ENCODE measurements around the gene ST6GALNAC6. TPM values are rescaled to one million over a fixed set of nuclear protein-coding genes. Genes with fewer than 3 reads are reported as not detected.

The ST6GALNAC6 gene
- total RNA-seq, 1 donor from 2014 or later = 94.7 TPM

DNA sequence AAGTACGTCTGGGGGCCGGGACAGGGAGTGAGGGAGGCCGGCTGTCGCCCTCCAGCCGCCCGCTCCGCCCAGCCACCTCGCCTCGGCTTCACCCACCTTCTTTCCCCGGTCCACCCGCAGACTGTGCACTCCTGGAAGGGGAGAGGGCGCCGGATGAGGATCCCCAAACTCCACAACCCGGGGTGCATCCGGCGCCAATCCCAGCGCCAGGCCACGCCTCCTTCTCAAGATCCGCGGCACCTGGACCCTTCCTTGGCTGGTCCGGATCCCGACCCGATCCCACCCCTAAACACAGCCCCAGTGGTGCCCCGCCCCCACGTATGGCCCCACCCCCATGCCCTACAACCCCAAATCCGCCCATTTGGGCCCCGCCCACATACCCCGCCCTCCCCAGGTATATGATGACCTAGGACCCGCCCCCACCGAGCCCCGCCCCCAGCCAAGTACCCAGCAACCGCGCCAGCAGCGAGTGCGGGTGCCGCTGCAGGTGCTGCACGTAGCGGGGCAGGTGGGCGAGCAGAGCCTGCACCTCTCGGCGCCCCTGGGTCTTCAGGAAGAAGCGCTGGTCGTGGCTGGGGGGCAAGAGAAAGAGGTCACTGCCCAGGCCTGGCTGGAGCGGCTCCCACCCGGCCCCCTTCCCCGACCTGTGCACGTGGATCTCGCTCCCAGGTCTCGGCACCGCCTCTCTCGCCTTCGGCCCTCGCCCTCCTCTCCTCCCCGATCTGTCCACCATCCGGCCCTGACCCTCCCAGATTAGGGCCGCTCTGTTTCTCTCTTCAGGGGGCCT lies 28.0 kb upstream of the ST6GALNAC6 start:
- H3K9me3 ChIP-seq = no peaks in the 10 kb centered on the region
- H3K27me3 ChIP-seq = peaks cover 11% of the 10 kb centered on the region
- TF ChIP-seq, protein P1, sequence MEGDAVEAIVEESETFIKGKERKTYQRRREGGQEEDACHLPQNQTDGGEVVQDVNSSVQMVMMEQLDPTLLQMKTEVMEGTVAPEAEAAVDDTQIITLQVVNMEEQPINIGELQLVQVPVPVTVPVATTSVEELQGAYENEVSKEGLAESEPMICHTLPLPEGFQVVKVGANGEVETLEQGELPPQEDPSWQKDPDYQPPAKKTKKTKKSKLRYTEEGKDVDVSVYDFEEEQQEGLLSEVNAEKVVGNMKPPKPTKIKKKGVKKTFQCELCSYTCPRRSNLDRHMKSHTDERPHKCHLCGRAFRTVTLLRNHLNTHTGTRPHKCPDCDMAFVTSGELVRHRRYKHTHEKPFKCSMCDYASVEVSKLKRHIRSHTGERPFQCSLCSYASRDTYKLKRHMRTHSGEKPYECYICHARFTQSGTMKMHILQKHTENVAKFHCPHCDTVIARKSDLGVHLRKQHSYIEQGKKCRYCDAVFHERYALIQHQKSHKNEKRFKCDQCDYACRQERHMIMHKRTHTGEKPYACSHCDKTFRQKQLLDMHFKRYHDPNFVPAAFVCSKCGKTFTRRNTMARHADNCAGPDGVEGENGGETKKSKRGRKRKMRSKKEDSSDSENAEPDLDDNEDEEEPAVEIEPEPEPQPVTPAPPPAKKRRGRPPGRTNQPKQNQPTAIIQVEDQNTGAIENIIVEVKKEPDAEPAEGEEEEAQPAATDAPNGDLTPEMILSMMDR (IDR thresholded peaks at IDR 0.05) = no peak
- no peak overlapping the region for H3K27ac ChIP-seq
- ATAC-seq = peak; percentile 54
- peak; percentile 90 for DNase-seq
- peak overlapping the region; percentile 43 for H3K4me3 ChIP-seq
- intact Hi-C loops (cut with DNase I) = loop anchor here (10.0 kb wide), 1 partner anchor 193 kb away; the partner anchor contains the start of gene TOR2A
- peaks cover 26% of the 10 kb centered on the region for H3K4me1 ChIP-seq
- H3K36me3 ChIP-seq = no peaks in the 10 kb centered on the region

DNA sequence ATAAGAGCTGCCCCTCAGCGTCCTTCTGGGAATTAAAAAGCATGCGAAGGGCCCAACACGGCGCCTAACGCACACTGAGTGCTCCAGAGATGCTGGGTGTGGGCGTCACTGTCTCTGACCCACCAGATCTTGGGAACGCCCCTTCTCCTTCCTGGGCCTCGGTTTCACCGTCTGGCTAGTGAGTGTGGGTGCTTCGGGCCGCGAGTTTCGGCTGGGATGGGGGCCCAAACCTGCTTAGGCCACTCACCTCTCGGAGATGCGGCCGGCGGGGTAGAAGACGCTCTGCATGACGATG lies 27.4 kb upstream of the ST6GALNAC6 start:
- Histone ChIP-seq H3K27ac (no peak overlapping the region), H3K27me3 (peaks cover 11% of the 10 kb centered on the region), H3K36me3 (no peaks in the 10 kb centered on the region), H3K4me1 (peaks cover 28% of the 10 kb centered on the region), H3K4me3 (peak overlapping the region; percentile 43), H3K9me3 (no peaks in the 10 kb centered on the region)
- TF ChIP-seq, protein P1 (IDR thresholded peaks at IDR 0.05) = no peak
- ATAC-seq (no peak), DNase-seq (no peak)
- intact Hi-C loops (cut with DNase I) = loop anchor here (10.0 kb wide), 1 partner anchor 192 kb away; the partner anchor contains the start of gene TOR2A

DNA sequence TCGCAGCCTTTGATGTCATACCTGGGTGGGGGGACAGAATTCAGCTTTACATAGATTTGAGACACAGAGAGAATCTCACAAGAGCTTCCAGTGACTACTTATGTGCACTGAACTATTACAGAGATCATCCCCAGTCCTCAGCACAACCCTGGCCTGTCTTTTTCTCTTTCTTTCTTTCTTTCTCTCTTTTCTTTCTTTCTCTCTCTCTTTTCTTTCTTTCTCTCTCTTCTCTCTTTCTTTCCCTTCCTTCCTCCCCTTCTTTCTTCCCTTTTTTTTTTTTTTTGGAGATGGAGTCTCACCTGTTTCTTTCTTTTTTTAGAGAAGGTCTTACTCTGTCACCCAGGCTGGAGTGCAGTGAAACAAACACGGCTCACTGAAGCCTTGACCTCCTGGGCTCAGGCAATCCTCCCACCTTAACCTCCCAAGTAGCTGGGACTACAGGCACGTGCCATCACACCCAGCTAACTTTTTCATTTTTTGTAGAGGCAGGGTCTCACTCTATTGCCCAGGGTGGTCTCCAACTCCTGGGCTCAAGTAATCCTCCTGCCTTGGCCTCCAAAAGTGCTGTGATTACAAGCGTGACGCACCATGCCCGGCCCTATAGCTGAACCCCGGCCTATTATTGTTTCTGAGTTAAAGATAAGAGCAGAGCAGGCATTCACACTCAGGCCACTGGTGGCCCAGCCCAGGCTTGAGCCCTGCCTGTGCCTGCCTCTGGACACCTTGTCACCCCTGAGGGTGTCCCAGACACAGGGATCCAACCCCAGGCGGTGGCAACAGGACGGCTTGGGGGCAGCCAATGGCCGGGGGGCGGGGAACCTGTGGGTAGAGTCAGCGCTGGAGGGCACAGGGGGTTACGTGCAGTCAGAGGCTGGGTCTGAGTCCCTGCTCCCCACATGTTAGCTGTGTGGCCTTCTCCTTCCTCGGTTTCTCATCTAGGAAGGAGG lies 26.8 kb upstream of the ST6GALNAC6 start:
- TF ChIP-seq, protein P1 (IDR thresholded peaks at IDR 0.05) = no peak
- peaks cover 11% of the 10 kb centered on the region for H3K27me3 ChIP-seq
- H3K4me3 ChIP-seq = peak overlapping the region; percentile 43
- intact Hi-C loops (cut with DNase I) = loop anchor here (10.0 kb wide), 1 partner anchor 191 kb away; the partner anchor contains the start of gene TOR2A
- H3K27ac ChIP-seq = no peak overlapping the region
- H3K36me3 ChIP-seq = no peaks in the 10 kb centered on the region
- ATAC-seq (no peak), DNase-seq (no peak)
- H3K9me3 ChIP-seq = no peaks in the 10 kb centered on the region
- H3K4me1 ChIP-seq = peaks cover 32% of the 10 kb centered on the region

DNA sequence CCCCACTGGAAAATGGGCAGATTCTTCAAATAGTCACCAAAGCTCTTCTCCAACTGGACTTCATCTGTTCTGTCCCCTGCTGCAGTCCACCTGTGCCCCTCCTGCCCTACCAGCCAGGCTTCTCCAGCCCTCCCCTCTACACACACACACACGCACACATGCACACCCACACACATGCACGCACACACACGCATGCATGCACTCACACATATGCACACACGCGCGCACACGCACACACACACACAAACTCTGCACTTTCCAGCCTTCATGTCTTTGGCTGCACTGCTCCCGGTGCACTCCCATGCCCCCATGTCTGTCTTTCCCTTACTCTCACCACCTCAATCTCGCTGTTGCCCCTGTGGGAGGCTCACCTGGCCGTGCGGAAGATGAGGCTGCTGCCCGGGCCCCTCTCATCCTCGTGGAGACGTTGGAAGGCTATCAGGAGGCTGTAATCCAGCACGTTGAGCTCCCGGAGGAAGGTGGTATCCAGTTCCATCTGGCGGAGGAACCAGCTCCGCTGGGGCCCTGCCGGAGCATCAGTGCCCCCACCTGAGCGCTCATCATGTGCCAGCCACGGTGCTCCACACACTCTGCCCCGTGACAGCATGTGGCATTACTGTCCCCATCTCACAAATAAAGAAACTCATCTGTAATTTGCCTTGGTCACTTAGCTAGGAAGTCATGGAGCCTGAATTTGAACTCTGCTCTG lies 25.5 kb upstream of the ST6GALNAC6 start:
- no peaks in the 10 kb centered on the region for H3K36me3 ChIP-seq
- TF ChIP-seq, protein P1 (IDR thresholded peaks at IDR 0.05) = no peak
- peaks cover 30% of the 10 kb centered on the region for H3K4me1 ChIP-seq
- H3K9me3 ChIP-seq = no peaks in the 10 kb centered on the region
- H3K27ac ChIP-seq = no peak overlapping the region
- no peak overlapping the region for H3K4me3 ChIP-seq
- intact Hi-C loops (cut with DNase I) = loop anchor here (5.0 to 10.0 kb wide), 2 partner anchors 190 to 338 kb away; partner anchors contain the start of gene TOR2A
- peaks cover 11% of the 10 kb centered on the region for H3K27me3 ChIP-seq
- DNase-seq = no peak
- no peak for ATAC-seq

DNA sequence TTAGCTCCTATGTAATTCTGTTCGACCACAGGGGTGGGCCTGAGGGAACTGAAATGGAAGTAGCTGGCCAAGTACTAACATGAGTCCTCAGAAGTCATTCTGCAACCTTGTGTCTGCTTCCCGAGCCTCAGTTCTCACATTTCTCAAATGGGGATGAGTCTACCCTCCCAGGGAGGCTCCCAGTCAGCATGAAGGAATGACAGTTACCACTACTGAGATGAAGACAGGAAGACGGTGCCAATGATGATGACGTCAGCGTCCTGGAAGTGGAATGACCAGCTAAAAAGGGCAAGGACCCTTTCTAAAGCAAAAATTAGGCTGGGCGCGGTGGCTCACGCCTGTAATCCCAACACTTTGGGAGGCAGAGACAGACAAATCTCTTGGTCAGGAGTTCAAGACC lies 24.4 kb upstream of the ST6GALNAC6 start:
- Histone ChIP-seq H3K9me3 (no peaks in the 10 kb centered on the region), H3K36me3 (no peaks in the 10 kb centered on the region), H3K4me1 (peaks cover 41% of the 10 kb centered on the region), H3K4me3 (no peak overlapping the region), H3K27me3 (peaks cover 11% of the 10 kb centered on the region), H3K27ac (no peak overlapping the region)
- ATAC-seq = no peak
- TF ChIP-seq, protein P1 (IDR thresholded peaks at IDR 0.05) = no peak
- no peak for DNase-seq
- intact Hi-C loops (cut with DNase I) = loop anchor here (5.0 to 10.0 kb wide), 2 partner anchors 189 to 336 kb away; partner anchors contain the start of gene TOR2A
